Endothelial cell of umbilical vein (primary cell): ENCODE results near the gene SERGEF.

Experiments used
- POLR2A ChIP-seq: IDR thresholded peaks from 2 replicates; pipeline ENCODE4 v1.6.1; 2012; ENCODE audit warnings: low read depth, mild to moderate bottlenecking, control low read depth, low read length
- POLR2AphosphoS5 ChIP-seq: IDR thresholded peaks from 2 replicates; pipeline ENCODE4 v1.6.1; 2012; ENCODE audit warnings: low read depth, mild to moderate bottlenecking, control low read depth, low read length, moderate library complexity; ENCODE audit not compliant: insufficient read depth
- TF ChIP-seq, protein P1 (sequence below), 2 donors: IDR thresholded peaks; 1 replicate in 1 of 2; 2 replicates in 1 of 2; pipeline ENCODE4 v1.5.1; 2011; ENCODE audit warnings: low read length in 2 of 2, mild to moderate bottlenecking in 2 of 2, moderate library complexity in 2 of 2, control low read depth in 1 of 2, inconsistent platforms in 1 of 2, low read depth in 1 of 2; ENCODE audit not compliant: insufficient read depth in 1 of 2; ENCODE audit errors: extremely low read depth in 1 of 2

DNA sequence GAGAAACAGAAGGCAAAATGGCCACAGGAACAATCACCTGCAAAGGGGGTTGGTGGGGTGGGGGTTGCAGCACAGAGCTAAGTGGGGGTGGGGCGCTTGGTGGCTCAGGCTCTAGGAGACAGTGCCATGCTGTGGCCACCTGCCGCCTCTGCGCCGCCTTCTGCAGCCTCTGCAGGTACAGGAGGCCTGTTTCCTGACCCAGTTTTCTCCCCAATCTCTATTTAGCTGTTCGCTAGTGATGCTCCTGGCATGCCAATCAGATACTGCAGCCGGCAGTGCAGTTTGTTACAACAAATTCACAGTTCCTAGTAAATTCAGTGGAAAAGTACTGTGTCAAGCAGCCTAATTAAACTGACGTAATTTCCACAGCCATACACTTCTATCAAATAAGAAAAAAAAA lies 106.4 kb downstream of the SERGEF start:
- TF ChIP-seq POLR2A, result no peak
- TF ChIP-seq, protein P1, sequence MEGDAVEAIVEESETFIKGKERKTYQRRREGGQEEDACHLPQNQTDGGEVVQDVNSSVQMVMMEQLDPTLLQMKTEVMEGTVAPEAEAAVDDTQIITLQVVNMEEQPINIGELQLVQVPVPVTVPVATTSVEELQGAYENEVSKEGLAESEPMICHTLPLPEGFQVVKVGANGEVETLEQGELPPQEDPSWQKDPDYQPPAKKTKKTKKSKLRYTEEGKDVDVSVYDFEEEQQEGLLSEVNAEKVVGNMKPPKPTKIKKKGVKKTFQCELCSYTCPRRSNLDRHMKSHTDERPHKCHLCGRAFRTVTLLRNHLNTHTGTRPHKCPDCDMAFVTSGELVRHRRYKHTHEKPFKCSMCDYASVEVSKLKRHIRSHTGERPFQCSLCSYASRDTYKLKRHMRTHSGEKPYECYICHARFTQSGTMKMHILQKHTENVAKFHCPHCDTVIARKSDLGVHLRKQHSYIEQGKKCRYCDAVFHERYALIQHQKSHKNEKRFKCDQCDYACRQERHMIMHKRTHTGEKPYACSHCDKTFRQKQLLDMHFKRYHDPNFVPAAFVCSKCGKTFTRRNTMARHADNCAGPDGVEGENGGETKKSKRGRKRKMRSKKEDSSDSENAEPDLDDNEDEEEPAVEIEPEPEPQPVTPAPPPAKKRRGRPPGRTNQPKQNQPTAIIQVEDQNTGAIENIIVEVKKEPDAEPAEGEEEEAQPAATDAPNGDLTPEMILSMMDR (IDR thresholded peaks at IDR 0.05; ENCODE audit: extremely low read depth in 1 of 2, insufficient read depth in 1 of 2, low read depth in 1 of 2, low read length in 2 of 2), result peak in 1 of 2 donors; percentile 12
- no peak for TF ChIP-seq POLR2AphosphoS5
